Liver (tissue), 3 donors: Measurements from ENCODE around the gene KCNIP1.

ENCODE experiments used
- CTCF ChIP-seq: fragments of 150-350 bp; IDR thresholded peaks from 2 replicates; pipeline ENCODE4 v1.5.1; 2017; ENCODE audit warnings: improper control_type of control experiment, low read depth, low read length; ENCODE audit not compliant: missing input control
- FOXA1 ChIP-seq: IDR thresholded peaks from 2 replicates; pipeline ENCODE4 v1.6.1; 2016; ENCODE audit warnings: antibody characterized with exemption
- JUND ChIP-seq, 2 donors: IDR thresholded peaks; 2 replicates each; pipeline ENCODE4 v1.6.1; 2016; ENCODE audit warnings: antibody characterized with exemption in 2 of 2
- MAX ChIP-seq: IDR thresholded peaks from 2 replicates; pipeline ENCODE4 v1.6.1; 2016; ENCODE audit warnings: antibody characterized with exemption
- donor health status: healthy.
- donor health status: healthy.

GRCh38 chr5:170573114-170573513 lies 69.3 kb downstream of the KCNIP1 start:
- no peak for TF ChIP-seq CTCF
- TF ChIP-seq MAX = no peak
- TF ChIP-seq JUND (IDR thresholded peaks at IDR 0.05) = no peak
- no peak for TF ChIP-seq FOXA1
